Measurements from ENCODE around the gene PON2.

GRCh38 chr7:95454438-95455045, 19.7 kb upstream of the PON2 start:
- TF ChIP-seq, protein P1, sequence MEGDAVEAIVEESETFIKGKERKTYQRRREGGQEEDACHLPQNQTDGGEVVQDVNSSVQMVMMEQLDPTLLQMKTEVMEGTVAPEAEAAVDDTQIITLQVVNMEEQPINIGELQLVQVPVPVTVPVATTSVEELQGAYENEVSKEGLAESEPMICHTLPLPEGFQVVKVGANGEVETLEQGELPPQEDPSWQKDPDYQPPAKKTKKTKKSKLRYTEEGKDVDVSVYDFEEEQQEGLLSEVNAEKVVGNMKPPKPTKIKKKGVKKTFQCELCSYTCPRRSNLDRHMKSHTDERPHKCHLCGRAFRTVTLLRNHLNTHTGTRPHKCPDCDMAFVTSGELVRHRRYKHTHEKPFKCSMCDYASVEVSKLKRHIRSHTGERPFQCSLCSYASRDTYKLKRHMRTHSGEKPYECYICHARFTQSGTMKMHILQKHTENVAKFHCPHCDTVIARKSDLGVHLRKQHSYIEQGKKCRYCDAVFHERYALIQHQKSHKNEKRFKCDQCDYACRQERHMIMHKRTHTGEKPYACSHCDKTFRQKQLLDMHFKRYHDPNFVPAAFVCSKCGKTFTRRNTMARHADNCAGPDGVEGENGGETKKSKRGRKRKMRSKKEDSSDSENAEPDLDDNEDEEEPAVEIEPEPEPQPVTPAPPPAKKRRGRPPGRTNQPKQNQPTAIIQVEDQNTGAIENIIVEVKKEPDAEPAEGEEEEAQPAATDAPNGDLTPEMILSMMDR (IDR thresholded peaks at IDR 0.05), result no peak
- TF ChIP-seq POLR2A (IDR thresholded peaks at IDR 0.05) (no peak), POLR2AphosphoS5 (IDR thresholded peaks at IDR 0.05) (no peak), EP300 (IDR thresholded peaks at IDR 0.05) (no peak)

Data from upper lobe of left lung (tissue), 4 donors.